B cell (primary cell): ENCODE results near the gene TUT1. TPM values are rescaled to one million over a fixed set of nuclear protein-coding genes. Genes with fewer than 3 reads are reported as not detected.
"Not testable (repeated sequence)": the region's sequence is repeated elsewhere in the genome, so short reads cannot be mapped to it uniquely, and the experiment has no call there.

Source experiments
- ATAC-seq: fragments of 200-7000 bp; cut with Tn5 transposase; one replicate; pipeline ENCODE4 v1.10.0; 2021; ENCODE audit warnings: low read depth, mild to moderate bottlenecking, moderate number of reproducible peaks, moderate library complexity
- CTCF ChIA-PET: fragments of 350-600 bp; sonication (Branson Sonifier 250); formaldehyde crosslinking; loops from one replicate; lab custom pipeline; 2021; ENCODE audit warnings: antibody characterized with exemption, inconsistent platforms; lab: Charles Lee
- POLR2A ChIA-PET: fragments of 350-600 bp; sonication (Branson Sonifier 250); formaldehyde crosslinking; loops from one replicate; lab custom pipeline; 2021; ENCODE audit warnings: antibody characterized with exemption; lab: Charles Lee
- DNase-seq: peaks from one replicate; pipeline ENCODE4 v3.0.0; 2013
- H2AFZ ChIP-seq: 2 replicates; pipeline ENCODE4 v1.6.1; 2012; ENCODE audit warnings: mild to moderate bottlenecking, low read depth, low read length; ENCODE audit not compliant: insufficient read depth, poor library complexity, severe bottlenecking
- H3K27ac ChIP-seq, 2 donors: 1 replicate in 1 of 2; 2 replicates in 1 of 2; pipeline ENCODE4 v1.5.1; 2012 to 2013; ENCODE audit warnings: low read length in 2 of 2, mild to moderate bottlenecking in 2 of 2, moderate library complexity in 1 of 2
- H3K27me3 ChIP-seq, 4 experiments: fragments of 200-600 bp in 1 of 4; sonication (generic) in 1 of 4; replicated peaks in 1 of 4; 1 replicate in 2 of 4; 2 replicates in 2 of 4; pipeline versions ENCODE4 v1.6.1 to v1.7.0; 2013 to 2016; ENCODE audit warnings: low read length in 3 of 4, mild to moderate bottlenecking in 2 of 4, mixed read lengths in 1 of 4, moderate library complexity in 1 of 4; ENCODE audit not compliant: insufficient read depth in 4 of 4, control insufficient read depth in 3 of 4; ENCODE audit errors: control extremely low read depth in 1 of 4
- H3K36me3 ChIP-seq, 2 experiments: replicated peaks in 1 of 2; 1 replicate in 1 of 2; 2 replicates in 1 of 2; pipeline versions ENCODE4 v1.6.1 to v1.7.1; 2013; ENCODE audit warnings: low read length in 1 of 2; ENCODE audit not compliant: insufficient read depth in 2 of 2, control insufficient read depth in 1 of 2; ENCODE audit errors: control extremely low read depth in 1 of 2, extremely low read depth in 1 of 2
- H3K4me1 ChIP-seq, 2 donors: fragments of 200-600 bp in 1 of 2; sonication (generic) in 1 of 2; 1 replicate in 1 of 2; 2 replicates in 1 of 2; pipeline versions ENCODE4 v1.5.1 to v1.6.1; 2013 to 2017; ENCODE audit warnings: low read length in 2 of 2; ENCODE audit not compliant: control insufficient read depth in 2 of 2, insufficient read depth in 2 of 2
- H3K4me2 ChIP-seq: replicated peaks from 2 replicates; pipeline ENCODE3; 2012; ENCODE audit warnings: mild to moderate bottlenecking, low read depth, low read length; ENCODE audit not compliant: poor library complexity, severe bottlenecking
- H3K4me3 ChIP-seq, 5 experiments: fragments of 200-600 bp in 1 of 5; sonication (generic) in 1 of 5; 1 replicate in 3 of 5; 2 replicates in 2 of 5; pipeline versions ENCODE4 v1.5.1 to v1.7.0; 2011 to 2016; ENCODE audit warnings: low read length in 4 of 5, mild to moderate bottlenecking in 4 of 5, low read depth in 2 of 5, control low read depth in 1 of 5, moderate library complexity in 1 of 5; ENCODE audit not compliant: insufficient read depth in 1 of 5; ENCODE audit errors: control extremely low read depth in 1 of 5, extremely low read depth in 1 of 5
- H3K79me2 ChIP-seq: fragments of 200-600 bp; sonication (generic); one replicate; pipeline ENCODE4 v1.6.0; 2016; ENCODE audit warnings: low read length; ENCODE audit not compliant: control insufficient read depth, insufficient read depth
- H3K9ac ChIP-seq: fragments of 200-600 bp; sonication (generic); 2 replicates; pipeline ENCODE4 v1.6.1; 2017; ENCODE audit warnings: mild to moderate bottlenecking, low read length, moderate library complexity
- H3K9me3 ChIP-seq, 3 donors: one replicate each; pipeline versions ENCODE4 v1.6.1 to v1.7.1; 2013; ENCODE audit warnings: low read length in 2 of 3; ENCODE audit not compliant: control insufficient read depth in 2 of 3, insufficient read depth in 1 of 3; ENCODE audit errors: control extremely low read depth in 1 of 3
- H4K20me1 ChIP-seq: 2 replicates; pipeline ENCODE4 v1.6.0; 2012; ENCODE audit warnings: mild to moderate bottlenecking, low read length; ENCODE audit not compliant: insufficient read depth, control insufficient read depth, poor library complexity, severe bottlenecking
- H3K27ac Mint-ChIP-seq: one replicate; pipeline ENCODE4 v1.8.0; 2021; ENCODE audit warnings: mixed read lengths
- H3K27me3 Mint-ChIP-seq: one replicate; pipeline ENCODE4 v1.8.0; 2021; ENCODE audit warnings: mixed read lengths
- H3K4me1 Mint-ChIP-seq: one replicate; pipeline ENCODE4 v1.8.0; 2021; ENCODE audit warnings: mixed read lengths
- H3K4me3 Mint-ChIP-seq: one replicate; pipeline ENCODE4 v1.8.0; 2021; ENCODE audit warnings: mixed read lengths
- H3K9me3 Mint-ChIP-seq: one replicate; pipeline ENCODE4 v1.8.0; 2022; ENCODE audit warnings: mixed read lengths; ENCODE audit not compliant: insufficient read depth
- CTCF ChIP-seq: fragments of 200-600 bp; IDR thresholded peaks from one replicate; pipeline ENCODE4 v1.8.0; 2022; ENCODE audit warnings: antibody characterized with exemption, mild to moderate bottlenecking
- EZH2 ChIP-seq: IDR thresholded peaks from 2 replicates; pipeline ENCODE4 v1.6.1; 2012; ENCODE audit warnings: borderline replicate concordance, low read depth, mild to moderate bottlenecking, moderate library complexity, low read length; ENCODE audit not compliant: insufficient read depth, poor library complexity, severe bottlenecking
- WGBS: methylation state at CpG from one replicate; pipeline ENCODE4 v1.1.5; 2013; ENCODE audit warnings: missing lambda C conversion rate; ENCODE audit not compliant: insufficient coverage; 5-methylcytosine and 5-hydroxymethylcytosine counted together
- intact Hi-C: fragments of 100-400 bp; cut with micrococcal nuclease; formaldehyde crosslinking; loops from one replicate; pipeline ENCODE4 v1.10.0; 2022
- polyA plus RNA-seq: library from polyadenylated mRNA; depleted of rRNA; stranded (reverse); fragments of >200 nt; gene quantifications from 2 replicates; pipeline ENCODE4 v1.2.3, GENCODE V29; 2012
- total RNA-seq, 2 donors: library from RNA; stranded (reverse); fragments of 120-200 nt in 1 of 2; gene quantifications; 1 replicate in 1 of 2; 2 replicates in 1 of 2; pipeline versions ENCODE4 v1.2.3 to v1.2.4, GENCODE V29; 2013 to 2022

The TUT1 gene
- total and polyA plus RNA-seq, 2 donors (not counting 1 experiment from before 2014, with no cell fraction given) = 31.1 to 47.7 TPM

- Mint-ChIP-seq H3K27ac (peak overlapping the region; percentile 96), H3K4me1 (peaks cover 82% of the 10 kb centered on the region), H3K4me3 (peak overlapping the region; percentile 82), H3K9me3 (no peaks in the 10 kb centered on the region), H3K27me3 (no peaks in the 10 kb centered on the region)
- ChIA-PET POLR2A (interaction anchor here (0.6 to 9.3 kb wide), 12 partner anchors 8 to 288 kb away, joined by 3 to 119 read pairs (median 6); partner anchors contain the start of genes EEF1G, INTS5, TUT1 and WDR74), CTCF (interaction anchor here (0.6 to 13.2 kb wide), 15 partner anchors 7 to 595 kb away, joined by 3 to 376 read pairs (median 4); partner anchors contain the start of genes EEF1G, SLC3A2 and TUT1)
- no peaks in the 10 kb centered on the region for H3K27me3 ChIP-seq
- H3K9ac ChIP-seq = peak overlapping the region; percentile 54
- H3K27ac ChIP-seq = peak overlapping the region; percentile 98 to 99
- H3K9me3 ChIP-seq = no peaks in the 10 kb centered on the region
- H3K79me2 ChIP-seq = peaks cover 20% of the 10 kb centered on the region
- no peak for ATAC-seq
- H4K20me1 ChIP-seq = no peaks in the 10 kb centered on the region
- peak overlapping the region in 1 of 5 experiments; percentile 48 for H3K4me3 ChIP-seq
- peak overlapping the region; percentile 20 for H2AFZ ChIP-seq
- peak overlapping the region; percentile 74 for H3K4me2 ChIP-seq
- no peak for TF ChIP-seq EZH2
- TF ChIP-seq CTCF = no peak
- H3K36me3 ChIP-seq = no peaks in the 10 kb centered on the region
- DNase-seq = no peak
- H3K4me1 ChIP-seq = peaks cover 75 to 80% of the 10 kb centered on the region in 2 donors
- intact Hi-C loops = no loop called here
- WGBS = 67% methylated on average over 4 of the region's 4 CpGs
These were observed 38.7 kb downstream of the TUT1 start for GRCh38 chr11:62552485-62553079.

- H3K36me3 ChIP-seq, H2AFZ ChIP-seq, H3K27me3 Mint-ChIP-seq, H3K4me3 ChIP-seq, H3K9me3 Mint-ChIP-seq, H3K9ac ChIP-seq, H3K4me3 Mint-ChIP-seq, H3K9me3 ChIP-seq, H4K20me1 ChIP-seq, H3K27me3 ChIP-seq, intact Hi-C loops, DNase-seq, ATAC-seq, H3K4me2 ChIP-seq: not testable (repeated sequence)
- POLR2A ChIA-PET = interaction anchor here (0.7 to 3.4 kb wide), 2 partner anchors 41 to 409 kb away, joined by 3 to 12 read pairs; partner anchors contain the start of gene TUT1
- H3K4me1 ChIP-seq = peaks cover 62 to 68% of the 10 kb centered on the region in 2 donors
- peaks cover 39% of the 10 kb centered on the region for H3K79me2 ChIP-seq
- H3K27ac ChIP-seq = peak overlapping the region in 1 of 2 donors; percentile 98
- CTCF ChIA-PET = interaction anchor here (0.6 to 13.2 kb wide), 7 partner anchors 10 to 654 kb away, joined by 3 to 376 read pairs (median 5); no protein-coding TSS in a partner anchor
- Mint-ChIP-seq H3K4me1 (peaks cover 71% of the 10 kb centered on the region), H3K27ac (peak overlapping the region; percentile 96)
- 100% methylated on average over 1 of the region's 2 CpGs for WGBS
These were observed 40.8 kb downstream of the TUT1 start for GRCh38 chr11:62550478-62550877.
